Stimulated activated naive CD4-positive, alpha-beta T cell (primary cell): ENCODE data around the gene WNK1.
"Not testable (repeated sequence)": the region's sequence is repeated elsewhere in the genome, so short reads cannot be mapped to it uniquely, and the experiment has no call there.

ENCODE experiments used
- DNase-seq, 6 experiments: peaks; one replicate each; lab custom pipeline; 2025; lab: John Stamatoyannopoulos, UW

Gene WNK1

DNA sequence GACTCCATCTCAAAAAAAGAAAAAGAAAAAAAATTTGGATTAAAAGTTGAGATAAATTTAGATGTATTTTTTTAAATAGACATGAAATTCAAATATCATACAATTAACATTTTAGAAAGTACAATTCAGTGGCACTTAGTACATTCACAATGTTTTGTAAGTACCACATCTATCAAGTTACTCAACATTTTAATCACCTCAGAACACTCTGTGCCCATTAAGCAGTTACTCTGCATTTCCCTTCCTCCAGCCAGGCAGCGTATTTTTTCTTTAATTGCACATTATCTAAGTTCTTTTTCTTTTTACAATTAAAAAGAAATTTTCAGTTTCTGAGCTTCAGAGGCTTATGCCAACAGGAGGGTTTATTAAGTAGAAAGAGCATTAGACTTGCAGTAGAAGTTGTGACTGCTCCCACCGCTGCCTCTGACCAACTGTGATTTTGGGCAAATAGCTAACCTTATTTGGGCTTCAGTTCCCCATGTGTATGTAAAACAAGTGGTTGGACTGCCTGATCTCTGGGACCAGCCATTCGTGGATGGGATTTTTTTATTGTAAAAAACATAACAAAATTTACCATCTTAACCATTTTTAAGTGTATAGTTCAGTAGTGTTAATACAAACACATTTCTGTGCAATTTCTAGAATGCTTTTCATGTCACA is 65.7 kb downstream of the WNK1 start:
- no peak for DNase-seq

DNA sequence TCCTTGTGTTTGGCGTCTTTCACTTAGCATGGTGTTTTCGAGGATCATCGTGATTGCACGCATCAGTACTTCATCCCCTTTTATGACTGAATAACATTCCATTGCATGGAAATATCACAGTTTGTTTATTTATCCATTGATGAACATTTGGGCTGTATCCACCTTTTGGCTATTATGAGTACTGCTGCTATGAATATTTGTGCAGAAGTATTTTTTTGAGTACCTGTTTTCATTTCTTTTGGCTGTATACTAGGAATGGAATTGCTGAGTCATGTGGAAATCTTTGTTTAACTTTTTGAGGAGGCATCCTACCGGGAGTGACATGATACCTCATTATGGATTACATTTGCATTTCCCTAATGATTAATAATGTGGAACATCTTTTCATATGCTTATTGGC is 66.4 kb downstream of the WNK1 start:
- no peak for DNase-seq

DNA sequence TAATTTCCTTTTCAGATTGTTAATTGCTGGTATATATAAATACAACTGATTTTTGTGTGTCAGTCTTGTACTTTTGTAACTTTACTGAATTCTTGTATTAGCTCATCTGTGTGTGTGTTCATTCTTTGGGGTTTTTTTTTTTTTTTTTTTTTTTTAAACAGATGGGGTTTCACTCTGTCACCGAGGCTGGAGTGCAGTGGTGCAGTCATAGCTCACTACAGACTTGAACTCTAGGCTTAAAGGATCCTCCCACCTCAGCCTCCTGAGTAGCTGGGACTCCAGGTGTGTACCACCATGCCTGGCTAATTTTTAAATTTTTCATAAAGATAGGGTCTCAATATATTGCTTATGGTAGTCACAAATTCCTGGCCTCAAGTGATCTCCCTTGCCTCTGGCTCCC is 68.0 kb downstream of the WNK1 start:
- DNase-seq, result no peak

DNA sequence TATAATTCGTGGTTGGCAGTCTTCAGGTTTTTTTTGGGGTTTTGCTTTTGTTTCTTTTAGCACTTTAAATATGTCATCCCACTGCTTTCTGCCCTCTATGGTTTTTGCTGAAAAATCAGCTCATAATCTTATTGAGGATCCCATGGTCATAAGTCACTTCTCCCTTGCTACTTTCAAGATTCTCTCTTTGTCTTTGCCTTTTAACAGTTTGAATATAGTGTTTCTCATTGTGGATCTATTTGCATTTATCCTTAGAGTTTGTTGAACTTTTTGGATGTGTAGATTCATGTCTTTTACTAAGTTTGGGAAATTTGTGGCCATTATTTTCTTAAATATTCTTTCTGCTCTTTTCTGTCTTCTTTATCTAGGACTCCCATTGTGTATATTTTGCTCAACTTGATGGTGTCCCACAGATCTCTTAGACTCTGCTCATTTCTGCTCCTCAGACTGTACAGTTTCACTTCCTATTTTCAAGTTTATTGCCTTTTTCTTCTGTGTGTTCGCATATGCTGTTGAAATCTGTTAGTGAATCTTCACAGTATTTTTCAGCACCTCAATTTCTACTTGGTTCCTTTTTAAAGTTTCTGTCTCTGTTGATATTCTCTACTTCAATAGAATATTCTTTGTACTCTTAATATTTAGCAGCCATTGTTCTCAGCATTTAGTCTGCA is 70.8 kb downstream of the WNK1 start:
- DNase-seq, result no peak

DNA sequence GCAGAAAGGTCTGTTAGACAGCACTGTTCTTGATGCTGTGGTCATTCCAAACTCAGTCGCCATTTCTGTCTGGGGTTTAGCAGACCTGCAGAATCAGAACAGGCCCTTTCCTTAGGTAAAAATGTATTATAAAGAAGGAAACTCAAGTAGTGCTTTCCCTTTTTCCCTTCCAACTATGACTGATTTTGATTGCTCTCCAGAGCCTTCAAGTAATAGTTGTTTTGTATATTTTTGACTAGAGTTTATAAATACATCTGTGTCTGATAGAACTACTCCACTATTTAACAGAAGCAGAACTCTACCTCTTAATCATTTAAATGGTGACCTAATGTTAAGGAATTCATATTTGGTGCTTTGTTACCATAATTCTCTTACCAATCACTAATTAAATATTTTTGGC is 74.0 kb downstream of the WNK1 start:
- no peak for DNase-seq

DNA sequence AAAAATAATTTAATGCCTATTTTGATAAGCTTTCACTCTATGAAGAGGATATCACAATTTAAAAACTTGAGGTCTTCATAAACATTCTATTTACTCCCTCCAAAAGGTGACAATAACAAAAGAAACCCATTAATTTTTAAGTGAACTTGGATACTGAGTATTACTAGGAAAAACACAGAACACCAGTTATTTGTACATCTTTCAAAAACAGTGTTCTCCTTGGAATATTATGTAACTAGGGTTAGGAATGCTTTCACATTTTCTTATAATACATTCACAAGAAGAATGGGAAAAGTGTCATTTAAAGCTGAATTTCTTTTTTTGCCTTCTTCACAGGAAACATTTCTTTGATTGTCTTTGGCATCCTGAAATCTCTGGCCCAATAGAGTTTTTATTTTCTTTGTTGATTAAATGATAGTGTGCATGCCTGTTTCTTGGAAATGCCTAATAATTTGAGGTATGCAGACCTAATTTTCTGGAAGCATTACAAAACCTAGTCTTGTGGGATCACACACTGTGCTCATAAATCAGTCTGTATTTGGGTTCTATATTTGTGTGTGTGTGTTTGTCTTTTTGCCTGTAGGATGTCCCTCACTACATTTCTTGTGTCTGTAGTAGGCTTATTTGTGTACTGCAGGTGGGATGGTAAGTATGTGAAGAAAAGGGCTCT is 76.5 kb downstream of the WNK1 start:
- no peak for DNase-seq

DNA sequence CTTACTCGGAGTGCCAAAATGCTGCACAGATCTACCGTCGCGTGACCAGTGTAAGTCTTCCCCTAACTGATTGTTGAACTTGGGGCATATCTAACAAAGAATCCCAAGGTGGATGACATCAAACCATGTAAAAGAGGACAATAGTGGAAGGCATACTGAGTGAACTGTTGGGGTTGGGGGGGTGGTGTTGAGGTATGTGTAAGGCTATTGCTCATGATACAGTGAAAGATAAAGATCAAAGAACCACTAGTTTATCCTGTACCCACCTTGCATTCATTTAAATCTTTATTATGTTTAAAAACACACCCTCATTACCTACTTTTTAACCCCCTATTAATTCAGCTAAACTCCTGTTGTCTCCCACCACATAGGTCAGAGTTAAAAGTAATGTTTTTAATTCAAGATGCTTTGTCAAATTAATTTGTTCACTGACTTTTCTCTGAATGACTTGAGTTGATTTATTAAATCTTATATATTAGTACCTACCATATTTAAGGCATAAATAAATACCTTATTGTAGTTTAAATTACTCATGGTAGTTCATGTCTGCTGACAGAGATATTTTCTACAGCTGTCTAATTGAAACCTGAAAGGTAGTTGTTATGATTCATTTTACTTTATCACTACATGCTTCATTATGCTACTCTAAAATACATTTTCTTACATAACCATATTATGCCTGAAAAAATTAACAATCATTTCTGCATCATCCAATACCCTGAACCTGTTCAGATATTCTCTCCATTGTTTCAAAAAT is 77.9 kb downstream of the WNK1 start:
- DNase-seq, result no peak

DNA sequence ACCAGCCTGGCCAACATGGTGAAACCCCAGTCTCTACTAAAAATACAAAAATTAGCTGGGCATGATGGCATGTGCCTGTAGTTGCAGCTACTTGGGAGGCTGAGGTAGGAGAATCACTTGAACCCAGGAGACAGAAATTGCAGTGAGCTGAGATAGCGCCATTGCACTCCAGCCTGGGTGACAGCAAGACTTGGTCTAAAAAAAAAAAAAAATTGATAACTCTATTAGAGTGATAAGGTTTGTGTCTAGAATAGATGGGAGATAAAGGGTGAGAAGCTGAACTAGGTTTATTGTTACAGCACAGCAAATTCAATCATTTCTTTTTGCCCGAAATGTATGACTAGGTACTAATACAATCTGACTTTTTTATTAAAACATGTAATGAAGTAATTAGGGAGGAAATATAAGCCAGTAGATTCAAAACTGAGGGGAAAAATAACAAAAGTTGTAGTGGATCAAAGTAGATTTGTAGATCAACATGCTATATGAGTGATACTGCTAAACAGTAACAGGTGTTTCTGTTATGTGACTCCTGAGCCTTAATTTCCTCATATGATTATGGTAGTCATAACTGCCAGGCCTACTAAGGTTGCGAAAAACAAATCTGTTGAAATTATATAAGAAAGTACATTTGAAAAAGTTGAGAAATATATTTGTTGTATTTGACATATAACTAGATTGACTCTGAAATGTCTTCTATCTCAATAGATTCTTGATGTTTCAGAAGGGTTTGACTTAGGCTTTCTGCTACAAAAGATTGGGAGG is 83.6 kb downstream of the WNK1 start:
- DNase-seq, result no peak

DNA sequence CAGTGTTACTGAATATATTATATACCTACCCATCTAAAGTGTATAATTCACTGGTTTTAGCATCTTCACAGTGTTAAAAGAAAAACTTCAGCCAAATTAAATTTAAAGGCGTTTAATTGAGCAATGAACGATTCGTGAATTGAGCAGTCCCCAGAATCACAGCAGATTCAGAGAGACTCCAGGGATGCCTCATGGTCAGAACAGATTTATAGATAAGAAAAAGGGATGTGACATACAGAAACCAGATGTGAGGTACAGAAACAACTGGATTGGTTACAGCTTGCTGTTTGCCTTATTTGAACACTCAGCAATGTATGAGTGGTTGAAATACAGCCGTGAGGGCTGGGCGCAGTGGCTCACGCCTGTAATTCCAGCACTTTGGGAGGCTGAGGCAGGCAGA is 84.6 kb downstream of the WNK1 start:
- DNase-seq, result no peak

DNA sequence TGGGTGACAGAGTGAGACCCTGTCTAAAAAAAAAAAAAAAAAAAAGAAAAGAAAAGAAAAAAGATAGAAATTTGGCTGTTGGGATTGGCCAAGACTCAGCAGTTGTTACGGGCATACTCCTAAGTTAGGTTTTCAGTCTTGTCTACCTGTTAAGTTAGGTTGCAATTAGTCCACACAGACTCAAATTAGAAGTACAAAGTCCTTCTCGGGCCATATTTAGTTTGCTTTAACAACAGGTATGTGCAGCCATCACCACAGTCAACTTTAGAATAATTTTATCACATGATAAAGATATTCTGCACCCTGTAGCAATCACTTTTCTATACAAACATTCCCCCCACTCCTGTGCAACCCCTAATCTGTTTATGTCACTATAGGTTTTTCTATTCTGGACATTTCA is 85.2 kb downstream of the WNK1 start:
- no peak for DNase-seq

DNA sequence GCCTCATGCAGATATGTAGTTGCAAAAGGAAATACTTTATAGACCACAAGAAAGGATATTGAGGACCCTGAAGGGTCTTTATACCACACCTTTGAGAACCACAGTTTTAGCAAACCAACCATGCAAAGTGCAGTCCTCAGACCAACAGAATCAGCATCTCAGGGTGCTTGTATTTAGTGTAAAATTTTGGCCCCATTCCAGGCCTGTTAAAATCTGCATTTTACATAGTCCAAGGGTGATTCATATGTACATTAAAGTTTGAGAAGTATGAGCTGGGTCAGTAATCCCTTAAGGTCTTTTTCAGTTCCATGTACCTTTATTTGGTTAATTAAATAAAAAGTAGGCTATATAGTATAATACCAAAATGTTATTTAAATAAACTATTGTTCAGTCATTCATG is 91.2 kb downstream of the WNK1 start:
- no peak for DNase-seq

DNA sequence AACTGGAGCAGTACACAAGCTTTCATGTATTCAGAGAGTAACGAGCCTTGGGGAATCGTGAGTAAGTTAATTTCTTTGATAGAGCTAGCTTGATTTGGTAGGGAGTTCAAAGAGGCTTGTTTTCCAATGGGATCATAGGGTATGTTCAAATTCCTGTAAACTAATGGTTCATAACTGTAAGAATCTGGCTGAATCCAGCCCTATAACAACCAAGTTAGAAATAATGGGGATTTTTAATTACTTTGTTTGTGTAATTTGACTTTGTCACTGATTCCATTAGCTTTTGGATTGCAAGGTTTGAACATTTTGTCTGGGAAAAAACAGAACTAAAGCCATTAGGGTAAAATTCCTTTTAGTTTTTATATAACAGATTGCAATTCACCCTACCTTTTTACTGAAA is 94.0 kb downstream of the WNK1 start:
- no peak for DNase-seq

DNA sequence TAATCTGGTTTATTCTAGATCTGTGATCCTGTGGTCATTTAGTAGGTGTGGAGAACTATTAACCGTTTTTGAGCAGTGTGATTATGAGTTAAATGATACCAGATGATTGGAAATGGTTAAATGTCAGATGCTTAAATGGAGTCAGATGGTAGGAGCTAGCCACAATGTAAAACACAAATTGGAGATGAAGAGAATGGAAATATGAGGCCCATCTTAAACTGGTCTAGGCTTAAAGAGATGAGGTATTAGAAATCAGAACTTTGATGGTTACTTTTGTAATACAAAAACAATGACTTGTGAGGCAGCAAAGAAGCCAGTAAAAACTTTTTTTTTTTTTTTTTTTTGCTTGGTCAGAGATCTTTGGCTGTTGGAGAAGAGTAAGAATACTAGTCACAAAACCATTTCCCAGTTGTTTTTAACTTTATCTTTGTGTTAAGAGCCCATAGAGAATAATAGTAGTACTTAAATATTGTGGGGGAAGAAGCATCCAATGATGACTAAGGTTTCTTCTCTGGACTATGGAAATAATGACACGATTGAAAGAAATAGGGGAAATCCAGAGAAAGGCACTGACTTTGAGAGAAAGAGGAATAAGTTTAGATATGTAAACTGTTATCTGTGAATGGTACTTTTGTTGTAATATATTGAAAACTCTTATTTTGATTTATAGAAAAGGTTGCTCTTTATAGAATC is 95.9 kb downstream of the WNK1 start:
- no peak for DNase-seq

DNA sequence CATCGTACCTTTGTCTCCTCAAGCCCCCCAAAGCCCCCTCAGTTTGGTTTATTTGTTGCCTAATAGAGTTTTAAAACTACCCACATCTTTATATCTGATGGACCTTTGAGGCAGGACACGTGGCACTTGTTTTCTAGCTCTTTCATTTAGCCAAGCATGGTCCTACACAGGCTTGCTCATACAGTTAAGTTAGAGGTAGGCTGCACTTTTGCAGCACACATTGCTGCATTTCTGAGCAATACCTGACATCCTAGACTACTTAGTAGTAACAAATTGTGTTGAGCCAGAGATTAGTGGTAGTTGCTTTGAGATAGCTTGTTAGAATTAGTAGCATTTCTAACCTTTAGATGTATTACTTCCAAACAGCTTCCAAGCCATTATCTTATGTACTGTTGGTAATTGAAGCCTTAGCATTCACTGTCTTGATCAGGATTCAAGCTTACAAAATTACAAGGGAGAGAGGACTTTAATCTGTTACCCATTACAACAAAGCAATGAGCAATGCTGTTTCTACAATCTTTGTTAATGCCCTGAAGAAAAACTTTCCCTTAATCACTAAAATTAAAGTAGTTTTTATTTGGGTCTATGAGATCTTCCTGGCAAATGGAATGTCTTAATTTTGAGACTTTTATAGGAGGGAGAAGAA is 96.6 kb downstream of the WNK1 start:
- DNase-seq, result no peak

DNA sequence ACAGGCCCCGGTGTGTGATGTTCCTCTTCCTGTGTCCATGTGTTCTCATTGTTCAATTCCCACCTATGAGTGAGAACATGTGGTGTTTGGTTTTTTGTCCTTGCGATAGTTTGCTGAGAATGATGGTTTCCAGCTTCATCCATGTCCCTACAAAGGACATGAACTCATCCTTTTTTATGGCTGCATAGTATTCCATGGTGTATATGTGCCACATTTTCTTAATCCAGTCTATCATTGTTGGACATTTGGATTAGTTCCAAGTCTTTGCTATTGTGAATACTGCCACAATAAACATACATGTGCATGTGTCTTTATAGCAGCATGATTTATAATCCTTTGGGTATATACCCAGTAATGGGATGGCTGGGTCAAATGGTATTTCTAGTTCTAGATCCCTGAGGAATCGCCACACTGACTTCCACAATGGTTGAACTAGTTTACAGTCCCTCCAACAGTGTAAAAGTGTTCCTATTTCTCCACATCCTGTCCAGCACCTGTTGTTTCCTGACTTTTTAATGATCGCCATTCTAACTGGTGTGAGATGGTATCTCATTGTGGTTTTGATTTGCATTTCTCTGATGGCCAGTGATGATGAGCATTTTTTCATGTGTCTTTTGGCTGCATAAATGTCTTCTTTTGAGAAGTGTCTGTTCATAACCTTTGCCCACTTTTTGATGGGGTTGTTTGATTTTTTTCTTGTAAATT is 97.5 kb downstream of the WNK1 start:
- not testable (repeated sequence) for DNase-seq

DNA sequence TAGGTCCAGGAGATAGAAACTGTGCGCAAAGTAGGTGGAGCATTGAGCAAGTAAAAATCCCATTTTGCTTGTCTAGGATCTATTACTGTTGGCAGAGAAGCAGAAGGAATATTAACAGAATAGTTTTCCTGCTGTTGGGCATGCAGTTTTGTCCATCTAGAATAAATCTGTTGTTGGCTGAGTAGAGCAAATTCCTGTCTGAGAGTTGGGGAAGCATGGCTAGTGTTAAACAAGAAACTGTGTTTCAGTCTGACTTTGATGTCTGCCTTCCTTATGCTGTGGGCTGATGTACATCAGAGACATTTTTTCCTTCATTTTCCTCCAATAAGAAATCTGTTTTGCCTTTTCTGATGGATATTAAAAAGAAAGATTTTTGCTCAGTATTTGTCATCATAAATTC is 99.0 kb downstream of the WNK1 start:
- DNase-seq, result no peak

DNA sequence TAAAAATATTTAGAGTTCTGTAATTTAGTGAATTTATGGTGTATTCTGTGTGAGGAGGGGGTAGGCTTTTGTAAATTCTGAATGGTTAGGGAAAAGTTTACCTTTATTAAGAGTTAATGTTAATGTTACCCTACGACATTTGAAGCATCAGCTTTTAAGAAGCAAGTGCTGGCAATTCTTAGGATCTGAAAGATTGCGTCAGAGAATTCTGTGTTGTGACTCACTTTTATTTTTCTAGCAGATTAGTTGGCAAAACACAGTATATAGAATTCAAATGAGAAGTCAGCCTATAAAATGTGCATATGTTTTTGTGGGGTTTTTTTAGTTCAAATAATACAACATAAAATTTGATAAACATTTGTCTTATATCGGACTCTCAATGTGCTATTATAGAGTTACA is 99.5 kb downstream of the WNK1 start:
- DNase-seq, result no peak

DNA sequence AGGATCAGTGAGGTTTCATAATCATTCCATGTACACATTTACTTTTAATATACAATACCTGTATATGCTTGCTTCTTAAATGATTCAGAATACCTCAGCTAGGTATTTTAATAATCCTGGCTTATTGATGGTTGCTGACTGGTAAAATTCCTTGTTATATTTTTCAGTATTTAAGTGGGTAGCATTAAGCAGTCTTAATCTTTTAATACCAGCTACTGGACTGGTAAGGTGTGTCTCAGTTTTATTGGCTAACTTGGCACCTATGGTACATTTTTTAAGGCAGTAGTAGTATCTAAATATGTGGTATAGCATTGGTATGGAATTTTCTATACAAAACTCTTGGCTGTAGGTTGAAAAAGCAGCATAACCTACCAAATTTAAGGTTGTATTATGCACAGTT is 100.5 kb downstream of the WNK1 start:
- DNase-seq, result no peak

DNA sequence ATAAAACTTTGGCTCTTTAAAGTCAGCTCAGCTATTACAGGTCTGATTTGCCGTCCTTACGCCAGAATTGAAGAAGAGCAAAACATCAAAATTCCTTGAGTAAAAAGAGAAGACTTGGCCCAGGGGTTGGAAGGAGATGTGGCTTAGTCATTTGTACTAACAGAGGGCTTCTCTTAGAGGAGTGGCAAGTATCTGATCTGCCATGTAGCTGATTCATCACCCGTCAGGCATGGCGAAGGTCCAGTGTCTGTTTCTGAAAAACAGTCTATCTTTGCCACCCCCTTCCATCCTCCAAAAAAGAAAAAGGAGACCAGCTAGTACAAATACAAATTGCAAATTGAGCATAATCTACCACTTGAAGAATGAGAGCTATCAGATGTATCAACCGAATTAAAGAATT is 105.2 kb downstream of the WNK1 start:
- no peak for DNase-seq

DNA sequence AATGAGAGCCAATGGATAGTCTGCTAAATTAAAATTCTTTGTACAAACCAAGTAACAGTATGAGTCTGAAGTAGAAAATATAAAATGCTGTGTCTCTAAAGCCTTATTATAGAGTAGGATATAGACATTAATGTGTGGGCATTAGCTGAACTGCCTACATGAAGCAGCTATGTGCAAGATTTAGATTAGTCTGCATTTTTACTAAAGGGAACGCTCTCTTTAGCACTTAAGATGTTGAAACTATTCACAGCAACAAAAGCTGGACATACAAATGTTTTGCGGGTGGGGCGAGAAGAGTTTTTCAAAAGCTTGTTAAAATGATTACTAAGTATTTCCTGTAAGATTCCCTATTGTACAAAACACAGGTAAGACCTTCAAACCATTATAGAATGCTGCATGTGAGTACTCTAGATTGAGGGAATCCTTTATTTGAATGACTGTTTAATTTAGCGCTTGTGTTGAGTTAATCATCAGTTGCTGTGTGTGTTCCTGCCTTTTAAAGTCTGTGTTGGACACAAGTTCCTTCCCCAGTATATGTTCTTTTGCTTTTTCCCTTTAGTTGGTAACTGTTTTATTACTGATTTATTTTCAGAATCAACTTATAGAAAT is 110.0 kb downstream of the WNK1 start:
- no peak for DNase-seq
